Fibroblast of skin of scalp (primary cell): ENCODE data around the gene LCE2C. TPM values are rescaled to one million over a fixed set of nuclear protein-coding genes. Genes with fewer than 3 reads are reported as not detected.
"Not testable (repeated sequence)": the region's sequence is repeated elsewhere in the genome, so short reads cannot be mapped to it uniquely, and the experiment has no call there.

Experiments
- DNase-seq: peaks from one replicate; pipeline ENCODE4 v3.0.0-alpha.2; 2013
- polyA plus RNA-seq, 2 experiments: library from polyadenylated mRNA; unstranded; fragments of 120-200 nt; gene quantifications; one replicate each; pipeline ENCODE4 v1.2.1, GENCODE V29; 2013; ENCODE audit not compliant: insufficient read length in 2 of 2

Gene LCE2C
- polyA plus RNA-seq (2013, experiment 1 of 2; ENCODE audit: insufficient read length): not detected
- not detected for polyA plus RNA-seq (2013, experiment 2 of 2; ENCODE audit: insufficient read length)

- DNase-seq: not testable (repeated sequence)
Measured at GRCh38 chr1:152674983-152675382, at the start of gene LCE2C. Gene LCE2C (plus strand): TSS chr1:152675279. CDS start chr1:152676016, 737 bp downstream.

GRCh38 chr1:152626744-152627143 is 48.3 kb upstream of the LCE2C start:
- no peak for DNase-seq

- no peak for DNase-seq
Measured at GRCh38 chr1:152630596-152630995, 44.5 kb upstream of the LCE2C start.

- no peak for DNase-seq
Measured at GRCh38 chr1:152640351-152640750, 34.7 kb upstream of the LCE2C start.

- no peak for DNase-seq
Measured at GRCh38 chr1:152643945-152644344, 31.1 kb upstream of the LCE2C start.

- no peak for DNase-seq
Measured at GRCh38 chr1:152645146-152645545, 29.9 kb upstream of the LCE2C start.

- no peak for DNase-seq
Measured at GRCh38 chr1:152646656-152647055, 28.4 kb upstream of the LCE2C start.

- DNase-seq: peak; percentile 53
Measured at GRCh38 chr1:152654110-152654509, 21.0 kb upstream of the LCE2C start.

GRCh38 chr1:152656459-152656858 is 18.6 kb upstream of the LCE2C start:
- DNase-seq: no peak

GRCh38 chr1:152657677-152658076 is 17.4 kb upstream of the LCE2C start:
- no peak for DNase-seq

- no peak for DNase-seq
Measured at GRCh38 chr1:152658649-152659048, 16.4 kb upstream of the LCE2C start.

- DNase-seq: no peak
Measured at GRCh38 chr1:152663098-152663497, 12.0 kb upstream of the LCE2C start, which contains the start of gene LCE2D. Gene LCE2D (plus strand): TSS chr1:152663380. CDS start chr1:152664106, 726 bp downstream.

GRCh38 chr1:152666171-152666570 is 8.9 kb upstream of the LCE2C start:
- not testable (repeated sequence) for DNase-seq

- no peak for DNase-seq
Measured at GRCh38 chr1:152667648-152668047, 7.4 kb upstream of the LCE2C start.

- no peak for DNase-seq
Measured at GRCh38 chr1:152673016-152673415, 2.1 kb upstream of the LCE2C start.

- DNase-seq: no peak
Measured at GRCh38 chr1:152679459-152679858, 4.4 kb downstream of the LCE2C start.

GRCh38 chr1:152681616-152682015 is 6.5 kb downstream of the LCE2C start:
- DNase-seq: no peak

- no peak for DNase-seq
Measured at GRCh38 chr1:152683846-152684245, 8.8 kb downstream of the LCE2C start.

GRCh38 chr1:152685823-152686222 is 10.7 kb downstream of the LCE2C start, which contains the start of gene LCE2B:
Gene LCE2B (plus strand): TSS chr1:152686123. CDS start chr1:152686844, 721 bp downstream.
- not testable (repeated sequence) for DNase-seq

- DNase-seq: peak; percentile 1
Measured at GRCh38 chr1:152697701-152698600, 22.9 kb downstream of the LCE2C start, which contains the start of gene LCE2A. Gene LCE2A (plus strand): TSS chr1:152698345. CDS start chr1:152698902, 557 bp downstream.

GRCh38 chr1:152699746-152700145 is 24.7 kb downstream of the LCE2C start:
- no peak for DNase-seq

- no peak for DNase-seq
Measured at GRCh38 chr1:152707860-152708259, 32.8 kb downstream of the LCE2C start, which contains the start of gene LCE4A. Gene LCE4A (plus strand): TSS chr1:152708160. CDS start chr1:152709076, 916 bp downstream.

- DNase-seq: no peak
Measured at GRCh38 chr1:152718238-152718637, 43.2 kb downstream of the LCE2C start.

GRCh38 chr1:152725261-152725660 is 50.2 kb downstream of the LCE2C start:
- no peak for DNase-seq
